ENCODE results near the gene CCL23.

GRCh38 chr17:36030956-36031355 is 13.2 kb upstream of the CCL23 start:
- TF ChIP-seq CTCF (IDR thresholded peaks at IDR 0.05), result no peak
- TF ChIP-seq POLR2A (IDR thresholded peaks at IDR 0.05), result no peak
